Measurements from ENCODE around the gene HNRNPF. TPM values are rescaled to one million over a fixed set of nuclear protein-coding genes. Genes with fewer than 3 reads are reported as not detected.

Gene HNRNPF
- total and polyA plus RNA-seq, 2 of the 4 experiments (the other 2 are of a cell fraction): 169 to 207 TPM

GRCh38 chr10:43361547-43362190, 47.3 kb downstream of the HNRNPF start:
- Histone ChIP-seq H4K8ac (ENCODE audit: low read depth in 2 of 2, low read length in 2 of 2) (peak overlapping the region; percentile 11 to 79; a peak in 3 of 4 replicates), H4K20me1 (ENCODE audit: insufficient read depth, low read length) (no peaks in the 10 kb centered on the region), H3K14ac (replicated peaks; ENCODE audit: low read depth, low read length) (no peak overlapping the region; the same call in 1 of the 2 replicates), H3K4me1 (ENCODE audit: control insufficient read depth, insufficient read depth, low read length) (no peaks in the 10 kb centered on the region), H3K4me2 (ENCODE audit: low read depth, low read length) (peak overlapping the region; percentile 61), H3K9ac (ENCODE audit: low read depth, low read length) (no peak overlapping the region), H3K56ac (ENCODE audit: extremely low read depth, insufficient read depth, low read length) (no peak overlapping the region), H3K79me1 (ENCODE audit: low read depth in 1 of 2, low read length in 2 of 2) (no peaks in the 10 kb centered on the region; a peak in 1 of 4 replicates), H2AFZ (replicated peaks; ENCODE audit: low read length, poor library complexity) (peak overlapping the region; percentile 94), H3K4ac (ENCODE audit: low read depth, low read length) (peak overlapping the region; percentile 65; the same call in 1 of the 2 replicates), H2BK5ac (ENCODE audit: low read depth, low read length, poor library complexity, severe bottlenecking) (no peak overlapping the region), H2BK120ac (ENCODE audit: low read depth, low read length) (no peak overlapping the region), H3K23ac (ENCODE audit: low read depth, low read length) (no peak overlapping the region), H3K27ac (ENCODE audit: insufficient read depth, low read length) (no peak overlapping the region), H4K5ac (ENCODE audit: low read depth, low read length) (peak overlapping the region; percentile 10; the same call in 1 of the 2 replicates), H3K9me1 (ENCODE audit: insufficient read depth, low read length) (0 out of 2 replicates have a peak, but pooled peaks cover 3% of the 10 kb centered on the region), H3K18ac (ENCODE audit: low read depth, low read length) (no peak overlapping the region), H2AK5ac (ENCODE audit: low read depth, low read length) (no peak overlapping the region), H3K4me3 (ENCODE audit: insufficient read depth, low read depth, low read length) (peak overlapping the region; percentile 29), H3K36me3 (ENCODE audit: control insufficient read depth, insufficient read depth, low read length) (no peaks in the 10 kb centered on the region), H2AK9ac (replicated peaks; ENCODE audit: low read depth, low read length, poor library complexity) (peak overlapping the region; percentile 65), H4K91ac (ENCODE audit: insufficient read depth, low read depth, low read length) (peak overlapping the region; percentile 23; the same call in 1 of the 2 replicates), H3K9me3 (ENCODE audit: control insufficient read depth, insufficient read depth, low read length) (no peaks in the 10 kb centered on the region), H3K27me3 (ENCODE audit: control insufficient read depth, insufficient read depth, low read length) (no peaks in the 10 kb centered on the region; the same call in 1 of the 2 replicates), H2BK20ac (ENCODE audit: low read depth, low read length) (no peak overlapping the region), H2BK15ac (ENCODE audit: low read depth, low read length) (no peak overlapping the region)
- no TSS peak for BruUV-seq (replicated peaks)
- intact Hi-C loops (cut with micrococcal nuclease) (no loop called here), dilution Hi-C loops (cut with HindIII; ENCODE audit: low sequenced_read_pairs, unreplicated experiment) (no loop called here), in situ Hi-C loops (cut with MboI; ENCODE audit: low sequenced_read_pairs) (no loop called here)
- TF ChIP-seq SMC3 (IDR thresholded peaks at IDR 0.05; ENCODE audit: low read depth, low read length) (no peak), FOS (IDR thresholded peaks at IDR 0.05; ENCODE audit: low read depth, low read length) (no peak), CEBPB (IDR thresholded peaks at IDR 0.05; ENCODE audit: low read depth, low read length) (no peak), RFX5 (IDR thresholded peaks at IDR 0.05; ENCODE audit: low read depth, low read length) (no peak), USF2 (IDR thresholded peaks at IDR 0.05; ENCODE audit: low read depth, low read length) (no peak), RCOR1 (IDR thresholded peaks at IDR 0.05; ENCODE audit: insufficient replicate concordance, low read length) (no peak)
- TF ChIP-seq, protein P1, sequence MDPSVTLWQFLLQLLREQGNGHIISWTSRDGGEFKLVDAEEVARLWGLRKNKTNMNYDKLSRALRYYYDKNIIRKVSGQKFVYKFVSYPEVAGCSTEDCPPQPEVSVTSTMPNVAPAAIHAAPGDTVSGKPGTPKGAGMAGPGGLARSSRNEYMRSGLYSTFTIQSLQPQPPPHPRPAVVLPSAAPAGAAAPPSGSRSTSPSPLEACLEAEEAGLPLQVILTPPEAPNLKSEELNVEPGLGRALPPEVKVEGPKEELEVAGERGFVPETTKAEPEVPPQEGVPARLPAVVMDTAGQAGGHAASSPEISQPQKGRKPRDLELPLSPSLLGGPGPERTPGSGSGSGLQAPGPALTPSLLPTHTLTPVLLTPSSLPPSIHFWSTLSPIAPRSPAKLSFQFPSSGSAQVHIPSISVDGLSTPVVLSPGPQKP (IDR thresholded peaks at IDR 0.05; ENCODE audit: borderline replicate concordance, low read depth, low read length): no peak
- WGBS, 2 experiments (ENCODE audit: extremely low coverage in 2 of 2, insufficient read length in 1 of 2): 22% methylated on average over 11 of the region's 21 CpGs; no CpG with 5 or more reads in 1 of the 2 experiments
- POLR2A ChIA-PET (ENCODE audit: unreplicated experiment): no interaction called here
- CTCF ChIA-PET: no interaction called here
- no peak for ATAC-seq (ENCODE audit: low read depth)
- no peak for DNase-seq
